HG03139 (cell line): ENCODE data around the gene TMEM107.
"Not testable (repeated sequence)": the region's sequence is repeated elsewhere in the genome, so short reads cannot be mapped to it uniquely, and the experiment has no call there.

Experiments
- ATAC-seq: cut with Tn5 transposase; IDR thresholded peaks from one replicate; pipeline ENCODE4 v1.9.1; 2021; ENCODE audit not compliant: unreplicated experiment

Gene TMEM107

GRCh38 chr17:8176197-8176940 is at the start of gene TMEM107:
TMEM107 (minus strand) TSS chr17:8176380; CDS start chr17:8176286, 94 bp downstream.
- peak; percentile 43 for ATAC-seq

GRCh38 chr17:8224891-8225812 is 49.0 kb upstream of the TMEM107 start:
- no peak for ATAC-seq

GRCh38 chr17:8223356-8224126 is 47.4 kb upstream of the TMEM107 start:
- no peak for ATAC-seq

- ATAC-seq = peak; percentile 26
Measured at GRCh38 chr17:8222630-8223355, 46.6 kb upstream of the TMEM107 start.

- ATAC-seq = no peak
Measured at GRCh38 chr17:8222380-8222629, 46.1 kb upstream of the TMEM107 start.

GRCh38 chr17:8221663-8222379 is 45.6 kb upstream of the TMEM107 start:
- peak; percentile 34 for ATAC-seq

GRCh38 chr17:8220783-8221662 is 44.8 kb upstream of the TMEM107 start:
- ATAC-seq = no peak

GRCh38 chr17:8214000-8214399 is 37.8 kb upstream of the TMEM107 start:
- not testable (repeated sequence) for ATAC-seq

- ATAC-seq = no peak
Measured at GRCh38 chr17:8212312-8213180, 36.4 kb upstream of the TMEM107 start.

- ATAC-seq = no peak
Measured at GRCh38 chr17:8210761-8211458, 34.7 kb upstream of the TMEM107 start.

GRCh38 chr17:8209907-8210760 is 34.0 kb upstream of the TMEM107 start, which contains the start of gene AURKB:
AURKB (minus strand) TSS chr17:8210575; CDS start chr17:8210224, 351 bp downstream.
- peak; percentile 87 for ATAC-seq

- ATAC-seq = no peak
Measured at GRCh38 chr17:8206536-8206935, 30.4 kb upstream of the TMEM107 start.

GRCh38 chr17:8204761-8205555 is 28.8 kb upstream of the TMEM107 start:
- ATAC-seq = no peak

- no peak for ATAC-seq
Measured at GRCh38 chr17:8192070-8192815, 16.1 kb upstream of the TMEM107 start.

GRCh38 chr17:8190506-8190905 is 14.3 kb upstream of the TMEM107 start:
- ATAC-seq = no peak
